GM21528 (cell line): ENCODE data around the gene GNA15.

ENCODE experiments used
- ATAC-seq: cut with Tn5 transposase; IDR thresholded peaks from one replicate; pipeline ENCODE4 v1.9.1; 2021; ENCODE audit warnings: mild to moderate bottlenecking, moderate library complexity; ENCODE audit not compliant: unreplicated experiment, low FRiP score

Gene GNA15

GRCh38 chr19:3105641-3106508 is 30.0 kb upstream of the GNA15 start:
- no peak for ATAC-seq

DNA sequence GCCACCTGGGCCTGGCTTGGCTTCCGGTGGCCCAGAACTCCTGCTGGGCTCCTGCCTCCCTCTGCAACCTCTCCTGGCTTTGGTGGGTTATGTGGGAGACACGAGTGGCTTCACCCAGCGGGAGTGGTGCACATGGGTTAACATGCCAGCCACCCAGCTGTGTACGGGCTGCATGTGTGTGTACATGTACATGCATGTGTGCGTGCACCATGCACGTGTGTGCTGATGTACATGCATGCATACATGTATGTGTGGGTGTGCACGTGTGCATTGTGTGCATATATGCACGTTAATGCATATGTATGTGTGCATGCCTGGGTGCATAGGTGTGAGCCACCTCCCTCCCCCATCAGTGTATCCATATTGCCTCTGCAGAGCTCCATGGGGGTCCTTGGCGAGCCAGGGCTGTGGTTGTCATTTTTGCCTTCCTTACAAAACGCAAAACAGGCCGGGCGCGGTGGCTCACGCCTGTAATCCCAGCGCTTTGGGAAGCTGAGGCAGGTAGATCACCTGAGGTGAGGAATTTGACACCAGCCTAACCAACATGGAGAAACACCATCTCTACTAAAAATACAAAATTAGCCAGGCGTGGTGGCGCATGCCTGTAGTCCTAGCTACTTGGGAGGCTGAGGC is 29.2 kb upstream of the GNA15 start:
- no peak for ATAC-seq

DNA sequence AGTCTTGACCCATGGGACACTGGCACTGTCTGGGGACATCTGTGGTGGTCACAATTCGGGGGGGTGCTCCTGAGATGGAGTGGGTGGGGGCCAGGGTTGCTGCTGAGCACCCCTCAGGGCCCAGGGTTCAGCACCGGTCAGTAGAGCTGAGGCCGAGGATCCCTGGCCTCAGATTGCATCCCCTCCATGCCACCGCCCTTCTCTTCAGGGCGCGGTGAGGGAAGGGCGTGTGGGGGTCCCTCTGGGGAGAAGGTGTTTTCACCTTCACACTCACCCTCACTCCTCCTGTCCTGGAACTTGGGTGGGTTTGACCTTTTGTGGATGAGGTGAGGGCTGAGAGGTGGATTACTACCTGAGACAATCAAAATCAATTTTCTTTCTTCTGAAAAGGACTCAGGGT is 28.2 kb upstream of the GNA15 start:
- ATAC-seq: no peak

- ATAC-seq: no peak
Observed at GRCh38 chr19:3108775-3109174, 27.1 kb upstream of the GNA15 start.

DNA sequence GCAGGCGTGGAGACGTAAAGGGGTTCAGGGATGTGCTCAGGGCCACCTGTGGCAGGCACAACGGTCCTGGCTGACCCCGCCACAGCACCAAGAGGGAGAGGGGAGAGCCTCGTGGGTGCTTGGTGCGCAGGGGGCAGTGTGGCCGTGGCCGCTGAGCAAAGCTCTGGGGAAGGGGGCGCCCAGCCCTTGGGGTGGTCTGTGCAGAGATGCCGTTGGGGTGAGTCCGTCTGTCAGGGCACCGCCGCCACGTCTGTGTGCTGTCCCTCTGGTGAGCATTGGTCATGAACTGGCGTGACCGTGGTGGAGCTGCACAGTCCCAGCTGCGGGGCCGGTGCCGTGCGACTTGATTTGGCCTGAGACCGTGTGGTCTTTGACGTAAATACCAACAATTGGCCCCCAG is 26.3 kb upstream of the GNA15 start:
- ATAC-seq: no peak

DNA sequence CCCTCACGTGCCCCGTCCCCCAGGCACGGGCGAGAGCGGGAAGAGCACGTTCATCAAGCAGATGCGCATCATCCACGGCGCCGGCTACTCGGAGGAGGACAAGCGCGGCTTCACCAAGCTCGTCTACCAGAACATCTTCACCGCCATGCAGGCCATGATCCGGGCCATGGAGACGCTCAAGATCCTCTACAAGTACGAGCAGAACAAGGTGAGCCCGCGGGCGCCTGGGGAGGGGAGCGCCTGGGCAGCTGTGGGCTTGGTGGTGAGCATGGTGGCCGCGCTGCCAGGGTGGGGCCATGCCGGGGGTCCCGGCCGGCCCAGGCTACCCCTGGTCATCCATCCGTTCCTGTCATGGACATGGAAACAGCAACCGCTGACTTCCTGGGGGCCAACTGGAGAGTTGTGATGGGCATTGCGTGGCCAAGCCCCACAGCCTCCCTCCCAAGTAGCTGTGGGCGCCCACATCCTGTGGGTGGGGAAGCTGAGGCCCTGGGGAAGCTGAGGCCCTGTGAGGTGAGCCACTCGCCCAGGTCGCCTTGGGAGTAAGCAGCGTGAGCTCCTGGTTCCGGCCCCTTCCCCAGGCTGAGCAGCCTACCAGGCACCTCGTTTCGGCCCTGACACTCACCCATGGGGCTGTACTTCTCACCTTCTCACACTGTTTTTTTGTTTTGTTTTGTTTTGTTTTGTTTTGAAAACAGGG is 25.6 kb upstream of the GNA15 start:
- no peak for ATAC-seq

- no peak for ATAC-seq
Observed at GRCh38 chr19:3111586-3112247, 24.1 kb upstream of the GNA15 start.

GRCh38 chr19:3112375-3113099 is 23.3 kb upstream of the GNA15 start:
- no peak for ATAC-seq

DNA sequence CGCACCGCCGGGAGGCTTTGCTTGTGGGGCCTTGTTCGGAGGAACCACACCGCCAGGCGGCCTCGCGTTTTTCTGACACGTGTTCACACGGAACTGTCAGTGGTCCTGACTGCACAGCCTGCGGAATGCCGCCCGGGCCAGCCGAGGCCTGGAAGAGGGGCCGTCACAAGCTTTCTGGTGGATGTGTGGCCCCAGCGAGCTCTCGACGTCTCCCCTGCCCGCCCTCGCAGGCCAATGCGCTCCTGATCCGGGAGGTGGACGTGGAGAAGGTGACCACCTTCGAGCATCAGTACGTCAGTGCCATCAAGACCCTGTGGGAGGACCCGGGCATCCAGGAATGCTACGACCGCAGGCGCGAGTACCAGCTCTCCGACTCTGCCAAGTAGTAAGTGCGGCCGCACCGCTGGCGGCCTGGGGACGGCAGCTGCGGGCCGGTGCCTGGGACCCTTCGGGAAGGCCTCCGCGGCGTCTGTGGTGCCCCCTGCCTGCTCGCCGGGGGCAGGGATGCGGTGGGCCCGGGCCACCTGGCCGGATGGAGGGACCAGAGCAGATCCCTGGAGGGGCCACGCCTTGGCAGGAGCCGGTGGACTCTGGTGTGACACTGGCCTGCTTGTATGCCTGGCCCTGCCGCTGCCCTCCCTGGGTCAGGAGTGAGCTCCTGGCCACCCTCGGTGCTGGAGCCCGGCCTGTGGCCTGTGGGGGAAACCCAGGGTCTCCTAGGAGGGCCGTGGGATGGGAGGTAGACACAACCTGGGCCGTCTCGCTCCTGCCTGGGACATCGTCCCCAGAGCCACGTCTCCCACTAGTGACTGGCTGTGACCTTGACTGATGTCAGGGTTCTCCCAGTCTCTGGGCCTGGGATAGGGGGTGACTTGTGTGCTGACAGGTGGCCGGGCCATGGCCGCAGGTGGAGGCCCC is 22.5 kb upstream of the GNA15 start:
- ATAC-seq: no peak

GRCh38 chr19:3114018-3114726 is 21.7 kb upstream of the GNA15 start:
- no peak for ATAC-seq

GRCh38 chr19:3114811-3115210 is 21.0 kb upstream of the GNA15 start:
- ATAC-seq: no peak

- ATAC-seq: no peak
Observed at GRCh38 chr19:3115411-3115810, 20.4 kb upstream of the GNA15 start.

DNA sequence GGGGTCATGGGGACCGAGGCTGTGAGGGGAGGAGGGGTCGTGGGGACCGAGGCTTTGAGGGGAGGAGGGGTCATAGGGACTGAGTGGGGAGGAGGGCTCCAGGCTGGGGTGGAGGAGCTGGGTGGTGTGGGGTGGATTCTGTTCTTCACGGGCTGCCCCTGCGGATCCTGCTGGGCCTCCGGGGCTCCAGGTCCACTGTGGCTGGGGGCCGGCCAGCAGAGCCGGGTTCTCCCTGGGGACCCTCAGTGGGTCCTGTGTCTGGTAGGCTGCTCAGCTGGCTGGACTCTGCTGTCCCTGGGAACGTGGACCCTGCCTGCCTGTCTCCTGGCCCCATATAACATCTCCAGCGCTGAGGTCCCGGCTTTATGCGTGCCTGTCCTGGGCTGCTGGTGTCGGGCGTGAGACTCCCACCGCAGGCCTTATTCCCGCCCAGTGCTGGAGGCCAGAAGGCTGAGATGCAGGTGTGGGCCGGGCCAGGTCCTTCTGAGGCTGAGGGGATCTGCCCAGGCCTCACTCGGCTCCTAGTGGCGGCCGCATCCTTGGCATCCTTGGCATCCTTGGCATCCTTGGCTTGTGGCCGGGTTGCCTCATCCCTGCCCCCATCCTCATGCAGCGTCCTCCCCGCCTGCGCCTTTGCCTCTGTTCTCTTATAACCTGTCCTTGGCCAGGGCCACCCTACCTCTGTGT is 19.8 kb upstream of the GNA15 start:
- no peak for ATAC-seq

- ATAC-seq: no peak
Observed at GRCh38 chr19:3116621-3117020, 19.2 kb upstream of the GNA15 start.

DNA sequence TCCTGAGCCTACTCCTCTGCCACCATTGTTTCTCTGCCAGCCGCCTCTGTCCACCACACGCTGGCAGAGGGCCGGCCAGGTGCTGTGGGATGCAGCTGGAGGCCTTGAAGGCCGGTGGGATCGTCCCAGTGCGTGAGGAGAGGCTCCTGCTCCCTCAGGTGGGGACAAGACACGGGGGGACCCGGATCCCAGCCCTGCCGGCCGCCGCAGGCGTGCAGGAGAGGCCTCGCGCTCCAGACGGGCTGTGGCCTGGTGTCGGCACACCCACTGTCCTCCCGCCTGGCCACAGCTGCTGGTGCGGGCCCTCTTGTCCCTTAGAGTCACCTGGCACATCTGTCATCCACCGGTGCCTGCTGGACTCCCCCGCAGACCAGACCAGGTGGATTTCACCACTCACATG is 18.1 kb upstream of the GNA15 start:
- ATAC-seq: no peak

- no peak for ATAC-seq
Observed at GRCh38 chr19:3118232-3119070, 17.4 kb upstream of the GNA15 start.

- no peak for ATAC-seq
Observed at GRCh38 chr19:3119071-3119595, 16.7 kb upstream of the GNA15 start.
